ENCODE results near the gene BCL11B. TPM values are rescaled to one million over a fixed set of nuclear protein-coding genes. Genes with fewer than 3 reads are reported as not detected.

Gene BCL11B
- total RNA-seq, 1 experiment from 2014 or later, result 0.21 TPM

DNA sequence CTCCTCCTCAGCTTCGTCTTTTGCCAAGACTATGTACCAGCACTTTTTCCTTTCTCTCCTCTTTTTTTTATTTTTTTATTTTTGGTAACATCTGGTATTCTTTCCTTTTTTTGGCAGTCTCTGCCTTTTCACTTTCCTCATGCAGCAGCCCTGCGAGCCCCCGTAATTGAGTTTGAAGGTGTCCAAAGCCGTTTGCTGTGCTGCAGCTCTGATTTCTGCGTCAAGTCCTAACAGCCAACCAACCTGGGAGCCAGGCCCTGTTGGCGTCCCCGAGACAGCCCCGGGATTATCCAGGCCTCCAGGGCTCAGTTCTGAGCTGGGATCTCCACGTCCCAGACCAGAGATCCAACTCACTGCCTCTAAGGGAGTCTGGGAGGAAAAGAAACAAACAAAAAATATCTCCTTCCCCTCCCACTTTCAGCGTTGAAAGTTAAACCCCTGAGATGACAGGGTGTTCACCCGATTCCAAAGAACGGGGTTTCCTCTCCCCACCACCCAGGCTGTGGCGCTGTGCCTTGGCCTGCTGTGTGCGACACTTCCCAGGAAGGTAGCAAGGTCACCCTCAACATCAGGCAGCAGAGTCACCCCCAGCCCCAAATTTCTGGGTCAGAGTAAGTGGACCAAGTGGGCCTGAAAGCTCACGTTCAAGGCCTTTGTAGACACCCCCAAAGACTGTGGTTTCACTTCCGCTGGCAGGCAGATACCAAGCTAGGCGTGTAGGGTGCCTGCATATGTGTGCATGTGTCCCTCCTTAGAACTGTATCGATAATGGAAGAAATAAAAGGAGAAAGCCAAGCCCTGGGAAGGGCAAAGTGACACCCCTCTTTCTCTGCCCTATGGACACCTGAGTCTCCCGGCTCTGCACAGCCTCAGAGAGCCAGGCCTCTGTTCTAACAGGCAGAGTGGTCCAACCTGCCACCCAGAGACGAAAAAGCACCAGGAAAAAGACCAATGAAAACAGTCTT, 11.1 kb downstream of the BCL11B start:
- in situ Hi-C loops (cut with HindIII; ENCODE audit: low pct_unique_long_range_greater_than_20kb, low sequenced_read_pairs), result no loop called here
- no peak for DNase-seq (ENCODE audit: low read depth, low spot score)

DNA sequence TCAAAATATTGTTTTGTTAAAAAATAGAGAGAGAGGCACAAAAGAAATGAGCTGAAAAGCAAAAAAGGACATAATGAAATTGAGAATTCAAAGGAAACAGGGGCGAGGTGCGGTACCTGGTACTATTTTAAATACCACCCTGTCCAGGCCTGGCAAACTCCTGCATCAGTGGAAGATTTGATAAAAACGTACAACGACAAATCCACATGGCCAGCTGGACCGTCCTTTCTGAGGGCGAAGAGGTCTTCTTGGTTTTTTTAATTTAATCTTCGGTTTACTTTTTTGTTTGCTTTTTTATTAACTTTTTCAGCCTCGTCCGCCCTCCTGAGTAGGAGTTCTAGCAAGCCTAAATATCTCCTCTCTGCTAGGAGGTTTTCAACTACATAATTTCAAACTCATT, 11.9 kb downstream of the BCL11B start:
- in situ Hi-C loops (cut with HindIII; ENCODE audit: low pct_unique_long_range_greater_than_20kb, low sequenced_read_pairs), result no loop called here
- no peak for DNase-seq (ENCODE audit: low read depth, low spot score)

DNA sequence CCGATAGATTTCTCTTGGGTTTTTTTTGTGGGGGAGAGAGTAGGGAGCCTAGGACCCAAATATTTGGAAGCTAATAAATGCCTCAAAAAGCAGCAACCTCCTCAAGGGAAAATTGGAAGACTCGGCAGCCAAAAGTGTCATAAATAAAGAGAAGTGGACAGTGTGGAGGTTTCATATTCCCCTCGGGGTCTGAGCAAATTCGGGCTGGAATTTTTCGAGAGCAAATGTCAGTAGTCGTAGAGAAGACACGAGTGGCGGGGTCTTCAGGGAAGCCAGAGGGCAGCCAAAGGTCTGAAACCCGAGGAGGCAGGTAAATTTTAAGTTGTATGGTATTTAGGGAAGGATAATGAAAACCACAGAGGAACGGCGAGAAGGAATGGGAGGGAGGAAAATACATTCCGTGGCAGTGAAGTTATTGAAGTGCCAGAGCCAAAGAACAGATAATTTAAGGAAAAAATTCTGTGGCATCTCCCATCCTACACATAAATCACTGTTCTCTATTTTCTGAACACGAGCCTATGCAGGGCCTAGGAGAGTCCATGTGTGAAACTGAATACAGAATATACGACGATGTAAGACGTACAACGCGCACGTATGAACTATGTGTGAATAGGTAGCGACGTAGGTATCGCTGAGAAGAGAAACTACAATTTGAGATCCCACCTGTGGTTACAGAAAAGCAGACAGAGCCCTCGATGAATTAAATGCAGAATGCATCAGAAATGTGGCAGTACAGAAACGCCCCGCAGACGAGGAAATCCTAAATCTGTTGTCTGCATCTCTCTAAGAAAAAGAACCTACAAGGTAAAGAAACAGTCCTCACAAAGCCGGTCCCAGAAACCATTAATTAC, 12.9 kb downstream of the BCL11B start:
- in situ Hi-C loops (cut with HindIII; ENCODE audit: low pct_unique_long_range_greater_than_20kb, low sequenced_read_pairs), result no loop called here
- DNase-seq (ENCODE audit: low read depth, low spot score), result no peak

DNA sequence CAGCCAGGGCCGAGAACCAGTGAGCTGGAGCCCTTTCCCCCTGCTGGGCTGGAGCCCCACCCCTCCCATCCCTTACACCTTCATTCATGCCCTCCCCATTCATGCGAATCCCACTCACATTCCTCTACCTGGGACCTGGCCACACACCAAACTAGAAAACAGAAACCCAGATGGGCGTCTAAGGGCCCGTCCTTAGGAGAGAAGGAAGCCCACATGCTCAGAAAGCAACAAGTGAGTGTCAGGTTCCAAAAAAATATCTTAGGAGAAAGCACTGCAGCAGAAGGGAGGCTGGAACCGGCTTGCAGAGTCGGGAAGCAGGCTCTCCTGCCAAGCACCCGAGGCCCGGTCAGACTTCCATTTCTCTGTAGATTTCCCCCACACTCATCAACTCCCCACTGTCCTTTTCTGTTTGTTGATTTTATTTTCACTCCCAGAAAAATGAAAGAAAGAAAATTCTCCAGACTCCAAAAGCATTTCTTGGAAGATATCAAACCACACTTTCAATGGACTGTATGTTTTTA, 13.6 kb downstream of the BCL11B start:
- DNase-seq (ENCODE audit: low read depth, low spot score), result no peak
- in situ Hi-C loops (cut with HindIII; ENCODE audit: low pct_unique_long_range_greater_than_20kb, low sequenced_read_pairs), result no loop called here

DNA sequence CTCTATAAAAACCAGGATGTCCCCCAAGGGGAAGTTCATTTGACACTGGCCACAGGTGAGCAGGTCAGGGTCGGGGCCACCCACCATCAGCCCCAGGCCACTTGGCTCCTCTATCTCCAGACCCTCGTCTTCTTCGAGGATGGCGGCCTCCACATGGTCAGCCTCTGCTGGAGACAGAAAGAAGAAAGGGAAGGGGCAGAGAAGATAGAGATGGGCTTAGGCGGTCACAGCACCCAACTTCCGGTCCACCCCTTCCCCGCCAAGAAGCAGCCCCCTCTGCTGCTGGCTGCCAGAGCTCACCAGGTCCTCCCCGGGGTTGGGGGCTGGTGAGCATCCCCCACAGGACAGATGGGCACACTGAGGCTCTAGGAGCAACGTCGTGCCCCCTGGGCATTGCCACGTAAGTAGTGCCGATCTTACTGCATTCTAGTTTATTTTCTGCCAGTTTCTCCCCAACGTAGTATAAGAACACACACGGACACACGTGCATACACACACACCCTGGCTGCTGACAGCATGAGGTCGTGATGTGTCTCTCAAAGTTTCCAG, 14.2 kb downstream of the BCL11B start:
- DNase-seq (ENCODE audit: low read depth, low spot score), result no peak

DNA sequence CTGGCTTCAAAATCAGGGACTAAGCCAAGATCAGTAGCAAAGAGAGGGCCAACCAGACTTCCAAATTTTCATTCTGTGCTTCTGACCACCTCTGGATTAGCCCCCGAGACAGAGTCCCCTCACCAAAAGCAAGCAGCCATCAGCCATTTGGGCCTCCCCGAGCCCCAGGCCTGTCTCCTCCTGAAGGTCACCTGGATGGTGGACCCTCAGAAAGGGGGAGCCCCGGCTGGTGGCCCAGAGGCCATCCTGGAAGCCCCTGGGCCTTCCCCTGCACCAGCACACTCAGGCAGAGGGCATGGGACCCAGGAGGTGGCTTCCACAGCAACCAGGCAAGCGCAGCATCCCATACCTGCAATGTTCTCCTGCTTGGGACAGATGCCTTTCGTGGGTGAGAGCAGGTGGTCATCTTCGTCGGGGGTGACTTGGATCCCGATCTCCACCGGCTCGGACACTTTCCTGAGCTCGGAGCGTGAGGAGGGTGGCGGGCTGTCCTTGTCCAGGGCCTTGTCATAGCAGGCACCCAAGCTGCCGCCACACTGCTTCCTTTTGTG, 14.8 kb downstream of the BCL11B start:
- no peak for DNase-seq (ENCODE audit: low read depth, low spot score)
- in situ Hi-C loops (cut with HindIII; ENCODE audit: low pct_unique_long_range_greater_than_20kb, low sequenced_read_pairs), result no loop called here

More for the DNA sequence above, 14.2 kb downstream of the BCL11B start:
- in situ Hi-C loops (cut with HindIII; ENCODE audit: low pct_unique_long_range_greater_than_20kb, low sequenced_read_pairs), result no loop called here

DNA sequence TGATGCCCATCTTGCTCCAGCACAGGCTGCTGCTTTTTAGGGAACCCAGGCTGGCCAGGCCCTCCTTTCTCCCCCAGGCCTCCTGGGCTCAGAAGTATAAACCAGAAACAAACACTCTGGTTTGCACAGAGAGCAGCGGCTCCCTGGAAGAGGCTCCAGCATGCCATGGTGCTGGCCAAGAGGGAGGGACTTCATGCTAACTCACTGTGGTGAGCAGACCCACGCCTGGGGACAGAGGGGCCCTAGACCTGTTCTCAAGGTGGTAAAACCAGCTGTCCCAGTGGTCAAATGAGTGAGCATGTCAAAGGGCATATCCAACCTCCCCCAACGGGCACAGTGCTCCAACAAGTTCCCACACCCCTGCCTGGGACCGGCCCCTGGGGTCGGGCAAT, 15.5 kb downstream of the BCL11B start:
- in situ Hi-C loops (cut with HindIII; ENCODE audit: low pct_unique_long_range_greater_than_20kb, low sequenced_read_pairs), result no loop called here
- no peak for DNase-seq (ENCODE audit: low read depth, low spot score)

DNA sequence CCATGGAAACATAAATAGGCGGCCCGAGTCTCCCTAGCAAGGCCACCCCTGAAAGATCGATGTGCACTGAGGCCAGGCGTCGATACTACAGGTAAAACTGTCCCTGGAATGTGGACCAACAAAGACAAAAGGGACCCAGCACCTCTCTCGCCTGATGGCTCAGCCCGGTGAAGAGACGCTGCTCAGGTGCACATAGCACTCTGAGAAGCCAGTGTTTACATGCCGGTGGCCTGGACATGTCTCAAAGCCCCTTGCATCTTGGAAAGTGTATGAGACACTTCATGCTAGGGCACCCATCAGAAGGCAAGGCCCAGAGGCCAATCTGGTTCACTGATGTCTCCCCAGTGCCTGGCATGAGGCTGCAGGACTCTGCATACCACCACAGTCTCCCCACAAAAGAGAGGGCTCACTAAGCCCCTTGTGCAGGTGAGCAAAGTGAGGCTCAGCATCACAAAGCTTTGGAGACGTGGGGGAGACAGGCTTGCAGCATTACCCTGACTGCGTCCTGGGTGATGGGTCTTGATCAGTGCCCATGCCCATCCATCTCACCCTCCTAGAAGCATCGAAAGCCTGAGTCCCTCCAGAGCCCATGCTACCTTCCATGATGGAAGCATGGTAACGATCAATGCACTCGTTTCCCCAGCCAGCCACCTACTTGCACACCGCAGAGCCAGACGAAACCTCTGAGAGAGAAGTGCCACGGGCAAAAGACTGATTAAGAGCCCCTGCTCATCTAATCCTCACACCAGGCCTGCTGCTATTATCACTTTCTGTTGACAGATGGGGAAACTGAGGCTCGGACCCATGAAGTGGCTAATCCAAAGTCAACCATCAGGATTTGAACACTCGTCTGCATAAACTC, 16.1 kb downstream of the BCL11B start:
- no peak for DNase-seq (ENCODE audit: low read depth, low spot score)
- in situ Hi-C loops (cut with HindIII; ENCODE audit: low pct_unique_long_range_greater_than_20kb, low sequenced_read_pairs), result no loop called here

DNA sequence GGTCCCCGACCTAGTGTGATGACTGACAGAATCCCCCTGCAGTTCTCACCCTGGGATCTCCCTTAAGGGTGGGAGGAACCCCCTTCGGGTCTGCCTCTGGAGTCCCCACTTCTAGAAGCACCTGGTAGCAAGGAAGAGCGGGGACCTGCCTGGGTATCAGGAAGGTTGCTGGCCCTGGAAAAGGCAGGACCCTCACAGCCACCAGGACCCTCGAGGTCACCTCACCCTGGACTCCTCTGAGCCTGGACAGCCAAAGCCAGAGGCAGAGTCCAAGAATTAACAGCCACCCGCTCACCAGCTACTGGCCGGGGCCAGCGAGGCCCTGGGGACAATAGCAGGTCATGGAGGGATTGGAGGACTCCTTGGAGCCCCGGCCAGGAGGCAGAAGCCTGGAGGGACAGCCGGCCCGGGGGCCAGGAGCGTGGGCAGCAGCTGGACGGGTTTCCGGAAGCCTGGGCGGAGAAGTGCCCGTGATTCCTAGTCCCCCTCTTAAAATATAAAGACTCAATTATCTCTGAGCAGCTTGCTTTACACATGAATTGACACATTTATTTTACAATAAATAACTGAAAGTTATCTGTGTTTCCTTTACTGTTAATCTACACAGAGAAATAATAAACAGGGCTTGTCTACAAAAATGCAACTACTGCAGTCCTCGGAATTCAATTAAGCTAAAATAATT, 17.5 kb downstream of the BCL11B start:
- no peak for DNase-seq (ENCODE audit: low read depth, low spot score)
- in situ Hi-C loops (cut with HindIII; ENCODE audit: low pct_unique_long_range_greater_than_20kb, low sequenced_read_pairs), result no loop called here

DNA sequence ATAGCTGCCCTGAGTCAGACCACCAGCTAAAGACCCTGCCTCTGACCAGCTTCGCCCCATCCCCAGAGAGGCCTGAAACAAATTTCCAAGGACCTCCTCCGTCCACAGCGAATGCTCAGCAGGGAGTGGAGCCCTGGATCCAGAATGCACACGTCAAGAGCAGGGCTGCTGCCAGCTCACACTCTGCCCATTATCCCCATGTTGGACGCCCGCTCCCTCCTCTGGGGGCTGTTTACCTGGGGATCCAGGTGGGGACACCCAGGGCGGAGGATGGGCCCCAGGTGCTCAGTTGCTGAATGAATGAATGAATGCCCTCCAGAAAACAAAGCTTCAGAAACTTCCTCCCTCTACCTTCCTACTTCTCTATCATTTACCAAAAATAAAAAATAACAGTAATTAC, 18.1 kb downstream of the BCL11B start:
- DNase-seq (ENCODE audit: low read depth, low spot score), result no peak
- in situ Hi-C loops (cut with HindIII; ENCODE audit: low pct_unique_long_range_greater_than_20kb, low sequenced_read_pairs), result no loop called here

DNA sequence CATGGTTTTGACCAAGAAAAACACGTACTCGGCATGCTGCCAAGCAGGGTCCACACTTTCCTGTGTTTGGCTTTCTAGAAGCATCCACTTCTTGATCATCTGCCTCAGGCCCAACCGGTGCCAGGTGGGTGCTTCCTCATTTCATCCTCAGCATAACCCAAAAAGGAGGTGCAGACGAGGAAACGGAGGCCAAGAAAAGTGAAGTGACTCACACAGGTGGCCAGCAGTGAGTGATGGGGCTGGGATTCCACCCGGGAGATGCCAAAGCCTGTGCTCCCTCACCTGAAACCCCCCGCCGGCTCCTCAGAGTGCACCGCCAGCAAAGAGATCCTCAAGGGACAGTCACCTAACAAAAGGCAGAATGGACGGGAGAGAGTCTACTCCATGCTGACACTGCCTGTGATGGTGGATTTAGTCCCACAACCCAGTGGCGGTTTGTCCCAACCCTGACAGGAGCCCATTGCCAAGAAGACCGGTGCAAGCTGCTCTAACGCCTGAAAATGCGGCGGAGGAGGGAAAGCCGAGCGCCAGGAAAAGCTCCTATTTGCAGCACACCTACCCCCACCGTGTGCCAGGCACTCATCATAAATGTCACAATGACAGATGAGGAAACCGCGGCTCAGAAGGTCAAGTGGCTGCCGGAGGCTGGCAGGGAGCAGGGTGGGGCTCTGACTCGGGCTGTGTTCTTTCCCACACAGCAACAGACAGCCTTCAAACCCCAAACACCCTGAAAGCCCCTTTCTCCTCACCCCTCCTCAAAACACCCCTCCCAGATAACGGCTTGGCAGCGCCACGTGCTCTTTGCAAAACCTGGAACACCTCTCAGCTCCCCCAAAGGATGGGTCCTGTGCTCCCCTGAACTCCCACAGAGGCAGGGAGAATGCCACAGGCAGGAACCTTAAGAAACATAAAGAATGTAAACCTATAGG, 18.8 kb downstream of the BCL11B start:
- in situ Hi-C loops (cut with HindIII; ENCODE audit: low pct_unique_long_range_greater_than_20kb, low sequenced_read_pairs), result no loop called here
- DNase-seq (ENCODE audit: low read depth, low spot score), result no peak

DNA sequence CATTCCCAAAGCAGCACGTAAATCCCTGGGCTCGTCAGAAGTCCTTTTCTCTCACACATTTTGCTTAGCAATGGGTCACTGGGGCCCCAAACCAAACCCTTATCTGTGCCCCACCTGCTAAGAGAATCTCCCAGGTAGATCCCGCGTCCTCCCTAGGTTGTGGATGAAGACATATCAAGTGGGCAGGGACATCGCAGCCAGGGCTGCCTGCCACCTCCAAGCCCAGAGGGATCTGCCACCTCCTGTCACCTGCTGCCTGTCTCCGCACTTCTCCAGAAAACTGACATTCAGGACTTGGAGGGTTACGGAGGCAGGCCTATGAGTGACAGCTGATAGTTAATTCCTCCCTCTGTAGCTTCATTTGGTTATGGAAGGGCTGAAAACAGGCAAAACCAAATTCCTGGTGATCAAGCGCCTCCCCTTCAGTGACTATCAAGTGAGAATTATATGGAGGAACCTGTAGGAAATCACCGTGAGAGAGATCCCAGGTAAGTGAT, 19.5 kb downstream of the BCL11B start:
- DNase-seq (ENCODE audit: low read depth, low spot score), result no peak
- in situ Hi-C loops (cut with HindIII; ENCODE audit: low pct_unique_long_range_greater_than_20kb, low sequenced_read_pairs), result no loop called here

DNA sequence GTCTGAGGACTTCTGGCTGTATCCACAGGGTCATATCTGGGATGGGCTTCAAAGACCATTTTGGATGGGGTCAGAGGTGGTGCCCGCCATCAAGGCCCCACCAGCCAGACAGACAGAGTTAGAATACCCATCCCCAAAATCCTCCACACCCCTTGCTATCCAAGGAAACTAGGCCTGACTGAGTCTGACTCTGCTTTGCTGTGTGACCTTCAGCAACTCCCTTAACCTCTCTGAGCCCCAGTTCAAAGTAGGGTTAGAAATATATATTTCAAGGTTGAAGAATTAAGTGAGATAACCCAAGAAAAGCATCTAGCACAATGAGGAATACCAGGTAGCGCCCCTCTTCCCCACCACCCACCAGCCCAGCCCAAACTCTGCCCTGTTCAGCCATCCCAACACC, 20.3 kb downstream of the BCL11B start:
- in situ Hi-C loops (cut with HindIII; ENCODE audit: low pct_unique_long_range_greater_than_20kb, low sequenced_read_pairs), result no loop called here

DNA sequence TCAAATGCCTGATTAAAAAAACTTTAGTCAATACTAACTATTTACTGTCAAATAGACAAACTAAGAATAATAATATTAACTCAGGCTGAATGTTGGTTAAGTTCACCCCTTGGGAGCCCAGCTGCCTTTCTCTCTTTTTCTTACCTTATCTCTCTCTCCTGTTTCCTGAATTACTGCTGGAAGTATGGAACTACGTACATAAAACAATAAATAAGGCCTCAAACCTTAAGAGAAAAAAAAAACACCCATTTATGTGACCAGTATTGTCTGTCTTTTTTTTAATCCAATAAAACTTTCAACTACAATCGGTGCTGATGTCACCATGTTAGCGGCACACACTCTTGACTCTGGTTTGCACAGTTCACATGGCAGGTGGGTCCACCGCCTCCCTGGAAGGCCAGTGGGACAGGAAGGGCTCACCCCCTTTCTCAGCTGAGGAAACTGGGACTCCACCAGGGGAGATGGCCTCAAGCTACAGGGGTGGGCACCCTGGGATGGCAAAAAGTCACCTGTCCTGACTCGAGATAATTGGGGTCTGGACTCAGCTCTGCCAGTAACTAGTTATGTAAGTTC, 21.3 kb downstream of the BCL11B start:
- in situ Hi-C loops (cut with HindIII; ENCODE audit: low pct_unique_long_range_greater_than_20kb, low sequenced_read_pairs), result no loop called here
- no peak for DNase-seq (ENCODE audit: low read depth, low spot score)

More for the DNA sequence above, 20.3 kb downstream of the BCL11B start:
- DNase-seq (ENCODE audit: low read depth, low spot score), result no peak

DNA sequence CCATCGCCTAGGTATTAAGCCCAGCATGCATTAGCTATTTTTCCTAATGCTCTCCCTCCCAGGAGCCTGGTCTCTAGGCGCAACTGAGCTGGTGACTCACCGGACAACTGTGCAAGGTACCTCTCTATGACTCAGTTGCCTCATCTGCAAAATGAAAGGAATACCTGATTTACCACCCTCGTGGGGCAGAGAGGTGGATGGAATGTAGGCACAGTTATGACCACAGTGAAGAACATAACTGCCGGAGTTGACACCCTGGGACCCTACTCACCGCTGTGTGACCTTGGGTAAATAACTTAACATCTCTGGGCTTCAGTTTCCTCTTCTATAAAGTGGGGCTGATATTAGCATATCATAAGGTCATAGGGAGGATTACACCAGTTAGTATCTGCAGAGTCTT, 22.6 kb downstream of the BCL11B start:
- in situ Hi-C loops (cut with HindIII; ENCODE audit: low pct_unique_long_range_greater_than_20kb, low sequenced_read_pairs), result no loop called here
- no peak for DNase-seq (ENCODE audit: low read depth, low spot score)

All from SK-MEL-5 (cell line).